ENCODE data around the gene P3H2.

P3H2 gene

GRCh38 chr3:189985948-189986347, 134.7 kb downstream of the P3H2 start (continued):
- TF ChIP-seq, protein P1, sequence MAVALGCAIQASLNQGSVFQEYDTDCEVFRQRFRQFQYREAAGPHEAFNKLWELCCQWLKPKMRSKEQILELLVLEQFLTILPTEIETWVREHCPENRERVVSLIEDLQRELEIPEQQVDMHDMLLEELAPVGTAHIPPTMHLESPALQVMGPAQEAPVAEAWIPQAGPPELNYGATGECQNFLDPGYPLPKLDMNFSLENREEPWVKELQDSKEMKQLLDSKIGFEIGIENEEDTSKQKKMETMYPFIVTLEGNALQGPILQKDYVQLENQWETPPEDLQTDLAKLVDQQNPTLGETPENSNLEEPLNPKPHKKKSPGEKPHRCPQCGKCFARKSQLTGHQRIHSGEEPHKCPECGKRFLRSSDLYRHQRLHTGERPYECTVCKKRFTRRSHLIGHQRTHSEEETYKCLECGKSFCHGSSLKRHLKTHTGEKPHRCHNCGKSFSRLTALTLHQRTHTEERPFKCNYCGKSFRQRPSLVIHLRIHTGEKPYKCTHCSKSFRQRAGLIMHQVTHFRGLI (tag by site-specific recombination; IDR thresholded peaks at IDR 0.05), result no peak

DNA sequence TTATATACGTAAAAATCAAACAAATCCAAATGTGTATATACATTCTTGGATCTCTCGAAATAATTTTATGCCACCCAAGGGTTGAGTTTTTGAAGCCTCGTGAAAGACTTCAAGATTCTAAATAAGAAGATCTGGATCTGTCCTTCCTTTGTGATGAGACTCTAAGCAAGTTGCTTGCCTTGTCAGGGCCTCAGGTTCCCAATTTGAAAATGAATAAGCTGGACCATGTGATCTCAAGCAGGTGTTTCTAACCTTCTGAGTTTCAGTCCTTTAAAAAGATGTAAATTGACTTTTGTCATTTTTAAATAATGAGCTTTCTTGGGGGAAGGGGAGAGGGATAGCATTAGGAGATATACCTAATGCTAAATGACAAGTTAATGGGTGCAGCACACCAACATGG, 137.1 kb downstream of the P3H2 start:
- ChIA-PET POLR2A (no interaction called here), CTCF (interaction anchor here (0.8 to 1.0 kb wide), 2 partner anchors 22 to 32 kb away, joined by 3 to 4 read pairs; no protein-coding TSS in a partner anchor)
- TF ChIP-seq ZNF639 (tag by site-specific recombination; IDR thresholded peaks at IDR 0.05) (no peak), ZNF148 (tag by site-specific recombination; IDR thresholded peaks at IDR 0.05; ENCODE audit: borderline replicate concordance) (no peak), ZNF311 (tag by site-specific recombination; IDR thresholded peaks at IDR 0.05; ENCODE audit: borderline replicate concordance) (no peak), ZNF560 (tag by site-specific recombination; IDR thresholded peaks at IDR 0.05; ENCODE audit: borderline replicate concordance) (no peak), SETDB1 (IDR thresholded peaks at IDR 0.05; ENCODE audit: insufficient read length, low read length) (no peak), ZNF133 (tag by site-specific recombination; IDR thresholded peaks at IDR 0.05) (no peak), REST (tag by site-specific recombination; IDR thresholded peaks at IDR 0.05) (no peak), ZFP69B (tag by site-specific recombination; IDR thresholded peaks at IDR 0.05) (no peak), ZSCAN16 (tag by site-specific recombination; IDR thresholded peaks at IDR 0.05) (no peak), ZNF610 (tag by site-specific recombination; IDR thresholded peaks at IDR 0.05; ENCODE audit: borderline replicate concordance) (no peak), BCL6B (tag by site-specific recombination; IDR thresholded peaks at IDR 0.05) (no peak), PRDM6 (tag by site-specific recombination; IDR thresholded peaks at IDR 0.05) (no peak), ZSCAN4 (tag by site-specific recombination; IDR thresholded peaks at IDR 0.05) (no peak), ZNF830 (tag by site-specific recombination; IDR thresholded peaks at IDR 0.05; ENCODE audit: low read depth) (no peak)
- TF ChIP-seq, protein P2, sequence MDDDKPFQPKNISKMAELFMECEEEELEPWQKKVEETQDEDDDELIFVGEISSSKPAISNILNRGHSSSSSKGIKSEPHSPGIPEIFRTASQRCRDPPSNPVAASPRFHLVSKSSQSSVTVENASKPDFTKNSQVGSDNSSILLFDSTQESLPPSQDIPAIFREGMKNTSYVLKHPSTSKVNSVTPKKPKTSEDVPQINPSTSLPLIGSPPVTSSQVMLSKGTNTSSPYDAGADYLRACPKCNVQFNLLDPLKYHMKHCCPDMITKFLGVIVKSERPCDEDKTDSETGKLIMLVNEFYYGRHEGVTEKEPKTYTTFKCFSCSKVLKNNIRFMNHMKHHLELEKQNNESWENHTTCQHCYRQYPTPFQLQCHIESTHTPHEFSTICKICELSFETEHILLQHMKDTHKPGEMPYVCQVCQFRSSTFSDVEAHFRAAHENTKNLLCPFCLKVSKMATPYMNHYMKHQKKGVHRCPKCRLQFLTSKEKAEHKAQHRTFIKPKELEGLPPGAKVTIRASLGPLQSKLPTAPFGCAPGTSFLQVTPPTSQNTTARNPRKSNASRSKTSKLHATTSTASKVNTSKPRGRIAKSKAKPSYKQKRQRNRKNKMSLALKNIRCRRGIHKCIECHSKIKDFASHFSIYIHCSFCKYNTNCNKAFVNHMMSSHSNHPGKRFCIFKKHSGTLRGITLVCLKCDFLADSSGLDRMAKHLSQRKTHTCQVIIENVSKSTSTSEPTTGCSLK (tag by site-specific recombination; IDR thresholded peaks at IDR 0.05), result no peak
- no peaks in the 10 kb centered on the region for H3K36me3 ChIP-seq (ENCODE audit: control insufficient read depth in 2 of 2, insufficient read depth in 1 of 2, low read length in 2 of 2)
- H3K27ac ChIP-seq (ENCODE audit: extremely low read depth, low read depth, low read length), result no peak overlapping the region
- no peaks in the 10 kb centered on the region for H3K4me1 ChIP-seq (ENCODE audit: control insufficient read depth, insufficient read depth, low read length)
- no peaks in the 10 kb centered on the region for H3K9me3 ChIP-seq (ENCODE audit: control insufficient read depth, insufficient read depth, low read depth, low read length)
- no peak overlapping the region for H3K4me3 ChIP-seq (ENCODE audit: low read depth, low read length)
